ENCODE measurements around the gene KIFBP.

The KIFBP gene

GRCh38 chr10:69057951-69058297, 69.3 kb downstream of the KIFBP start:
- Histone ChIP-seq H3K79me2 (ENCODE audit: insufficient read depth, low read depth) (no peaks in the 10 kb centered on the region), H3K4me3 (IDR thresholded peaks at IDR 0.05; ENCODE audit: insufficient read depth, low read depth, low read length) (no peak overlapping the region), H4K20me1 (ENCODE audit: insufficient read depth) (no peaks in the 10 kb centered on the region), H3K36me3 (ENCODE audit: insufficient read depth) (no peaks in the 10 kb centered on the region), H3K27me3 (ENCODE audit: insufficient read depth, low read depth) (no peaks in the 10 kb centered on the region), H3K9ac (no peak overlapping the region), H3K4me2 (no peak overlapping the region), H3K27ac (no peak overlapping the region), H2AFZ (ENCODE audit: low read depth) (no peak overlapping the region; the same call in 1 of the 2 replicates), H3K4me1 (ENCODE audit: low read depth, poor library complexity, severe bottlenecking) (no peaks in the 10 kb centered on the region)
- TF ChIP-seq CTCF (conservative IDR thresholded peaks at IDR 0.05; ENCODE audit: low read depth, low read length): no peak

- no peak for TF ChIP-seq CTCF (conservative IDR thresholded peaks at IDR 0.05; ENCODE audit: low read depth, low read length)
- Histone ChIP-seq H3K79me2 (ENCODE audit: insufficient read depth, low read depth) (no peaks in the 10 kb centered on the region), H3K4me3 (IDR thresholded peaks at IDR 0.05; ENCODE audit: insufficient read depth, low read depth, low read length) (no peak overlapping the region), H2AFZ (ENCODE audit: low read depth) (no peak overlapping the region), H4K20me1 (ENCODE audit: insufficient read depth) (no peaks in the 10 kb centered on the region), H3K36me3 (ENCODE audit: insufficient read depth) (no peaks in the 10 kb centered on the region), H3K9ac (no peak overlapping the region), H3K27ac (no peak overlapping the region), H3K27me3 (ENCODE audit: insufficient read depth, low read depth) (no peaks in the 10 kb centered on the region), H3K4me1 (ENCODE audit: low read depth, poor library complexity, severe bottlenecking) (no peaks in the 10 kb centered on the region), H3K4me2 (no peak overlapping the region)
Observed at GRCh38 chr10:69060127-69060798, 71.7 kb downstream of the KIFBP start.

- Histone ChIP-seq H3K9ac (no peak overlapping the region), H3K4me1 (ENCODE audit: low read depth, poor library complexity, severe bottlenecking) (peaks cover 10% of the 10 kb centered on the region), H3K79me2 (ENCODE audit: insufficient read depth, low read depth) (no peaks in the 10 kb centered on the region), H3K27ac (no peak overlapping the region), H3K4me2 (no peak overlapping the region), H2AFZ (ENCODE audit: low read depth) (no peak overlapping the region), H3K4me3 (IDR thresholded peaks at IDR 0.05; ENCODE audit: insufficient read depth, low read depth, low read length) (no peak overlapping the region), H3K36me3 (ENCODE audit: insufficient read depth) (no peaks in the 10 kb centered on the region), H3K27me3 (ENCODE audit: insufficient read depth, low read depth) (no peaks in the 10 kb centered on the region), H4K20me1 (ENCODE audit: insufficient read depth) (no peaks in the 10 kb centered on the region)
- TF ChIP-seq CTCF (conservative IDR thresholded peaks at IDR 0.05; ENCODE audit: low read depth, low read length): no peak
Observed at GRCh38 chr10:69061305-69062161, 72.9 kb downstream of the KIFBP start.

GRCh38 chr10:69062901-69063300, 74.3 kb downstream of the KIFBP start:
- Histone ChIP-seq H3K4me3 (IDR thresholded peaks at IDR 0.05; ENCODE audit: insufficient read depth, low read depth, low read length) (no peak overlapping the region), H3K27ac (no peak overlapping the region)
- TF ChIP-seq CTCF (conservative IDR thresholded peaks at IDR 0.05; ENCODE audit: low read depth, low read length): no peak

More at GRCh38 chr10:69062901-69063300, 74.3 kb downstream of the KIFBP start:
- Histone ChIP-seq H3K4me2 (no peak overlapping the region), H3K79me2 (ENCODE audit: insufficient read depth, low read depth) (no peaks in the 10 kb centered on the region), H3K27me3 (ENCODE audit: insufficient read depth, low read depth) (no peaks in the 10 kb centered on the region), H4K20me1 (ENCODE audit: insufficient read depth) (no peaks in the 10 kb centered on the region), H2AFZ (ENCODE audit: low read depth) (no peak overlapping the region), H3K4me1 (ENCODE audit: low read depth, poor library complexity, severe bottlenecking) (peaks cover 10% of the 10 kb centered on the region), H3K36me3 (ENCODE audit: insufficient read depth) (no peaks in the 10 kb centered on the region), H3K9ac (no peak overlapping the region)

Measured in KMS-11 (cell line).